ENCODE data around the gene TOMM70. TPM values are rescaled to one million over a fixed set of nuclear protein-coding genes. Genes with fewer than 3 reads are reported as not detected.

The TOMM70 gene
- total and polyA plus RNA-seq, 2 of the 4 experiments (the other 2 are of a cell fraction) = 24.6 to 35.1 TPM

- H4K8ac ChIP-seq (ENCODE audit: low read depth in 2 of 2, low read length in 2 of 2) = no peak overlapping the region
- no peak overlapping the region for H2BK15ac ChIP-seq (ENCODE audit: low read depth, low read length)
- no TSS peak for BruUV-seq (replicated peaks)
- H3K9ac ChIP-seq (ENCODE audit: low read depth, low read length) = no peak overlapping the region
- no peak overlapping the region for H3K18ac ChIP-seq (ENCODE audit: low read depth, low read length)
- H3K4me1 ChIP-seq (ENCODE audit: control insufficient read depth, insufficient read depth, low read length) = peaks cover 3% of the 10 kb centered on the region
- no peak overlapping the region for H2BK20ac ChIP-seq (ENCODE audit: low read depth, low read length)
- no peak overlapping the region for H2AK5ac ChIP-seq (ENCODE audit: low read depth, low read length)
- in situ Hi-C loops (cut with MboI; ENCODE audit: low sequenced_read_pairs) (no loop called here), intact Hi-C loops (cut with micrococcal nuclease) (no loop called here), dilution Hi-C loops (cut with HindIII; ENCODE audit: low sequenced_read_pairs, unreplicated experiment) (no loop called here)
- no peaks in the 10 kb centered on the region for H3K27me3 ChIP-seq (ENCODE audit: control insufficient read depth, insufficient read depth, low read length)
- no peaks in the 10 kb centered on the region for H3K9me3 ChIP-seq (ENCODE audit: control insufficient read depth, insufficient read depth, low read length)
- no peak overlapping the region for H3K56ac ChIP-seq (ENCODE audit: extremely low read depth, insufficient read depth, low read length)
- CTCF ChIA-PET = interaction anchor here (1.4 kb wide), 1 partner anchor 47 kb away, joined by 3 read pairs; no protein-coding TSS in a partner anchor
- no peak for TF ChIP-seq SMC3 (IDR thresholded peaks at IDR 0.05; ENCODE audit: low read depth, low read length)
- TF ChIP-seq RAD21 (IDR thresholded peaks at IDR 0.05; ENCODE audit: low read length) = no peak
- no peak for TF ChIP-seq RCOR1 (IDR thresholded peaks at IDR 0.05; ENCODE audit: insufficient replicate concordance, low read length)
- no peak for TF ChIP-seq POLR2A (IDR thresholded peaks at IDR 0.05; ENCODE audit: low read depth, low read length)
- TF ChIP-seq USF2 (IDR thresholded peaks at IDR 0.05; ENCODE audit: low read depth, low read length) = no peak
- TF ChIP-seq RFX5 (IDR thresholded peaks at IDR 0.05; ENCODE audit: low read depth, low read length) = no peak
- no peak for TF ChIP-seq CHD1 (IDR thresholded peaks at IDR 0.05; ENCODE audit: low read depth, low read length)
- TF ChIP-seq CTCF (conservative IDR thresholded peaks at IDR 0.05; ENCODE audit: low read depth, low read length) = no peak
- TF ChIP-seq FOS (IDR thresholded peaks at IDR 0.05; ENCODE audit: low read depth, low read length) = no peak
- no peak for TF ChIP-seq MXI1 (IDR thresholded peaks at IDR 0.05; ENCODE audit: borderline replicate concordance, low read depth, low read length)
- no peak for TF ChIP-seq MAZ (IDR thresholded peaks at IDR 0.05; ENCODE audit: borderline replicate concordance, low read depth, low read length)
- no peak for TF ChIP-seq CEBPB (IDR thresholded peaks at IDR 0.05; ENCODE audit: low read depth, low read length)
- TF ChIP-seq BHLHE40 (IDR thresholded peaks at IDR 0.05; ENCODE audit: low read depth, low read length) = no peak
- H4K20me1 ChIP-seq (ENCODE audit: insufficient read depth, low read length) = no peaks in the 10 kb centered on the region
- WGBS, 2 experiments (ENCODE audit: extremely low coverage in 2 of 2, insufficient read length in 1 of 2) = no CpG with 5 or more reads among the region's 5 CpGs
- peaks cover 17 to 20% of the 10 kb centered on the region in 2 experiments for H3K79me1 ChIP-seq (ENCODE audit: low read depth in 1 of 2, low read length in 2 of 2)
- H3K4ac ChIP-seq (ENCODE audit: low read depth, low read length) = no peak overlapping the region
- H4K91ac ChIP-seq (ENCODE audit: insufficient read depth, low read depth, low read length) = no peak overlapping the region
- ATAC-seq (ENCODE audit: low read depth) = no peak
- H3K27ac ChIP-seq (ENCODE audit: insufficient read depth, low read length) = no peak overlapping the region
- no peak overlapping the region for H2BK120ac ChIP-seq (ENCODE audit: low read depth, low read length)
- H2AK9ac ChIP-seq (replicated peaks; ENCODE audit: low read depth, low read length, poor library complexity) = no peak overlapping the region
- no peak overlapping the region for H4K5ac ChIP-seq (ENCODE audit: low read depth, low read length)
- H3K4me3 ChIP-seq (ENCODE audit: insufficient read depth, low read depth, low read length) = no peak overlapping the region
- H3K9me1 ChIP-seq (ENCODE audit: insufficient read depth, low read length) = peaks cover 5% of the 10 kb centered on the region; the same call in 1 of the 2 replicates
- H3K4me2 ChIP-seq (ENCODE audit: low read depth, low read length) = no peak overlapping the region
- POLR2A ChIA-PET (ENCODE audit: unreplicated experiment) = no interaction called here
- DNase-seq = no peak
- H2AFZ ChIP-seq (replicated peaks; ENCODE audit: low read length, poor library complexity) = no peak overlapping the region
- no peak overlapping the region for H3K14ac ChIP-seq (replicated peaks; ENCODE audit: low read depth, low read length)
- H3K23ac ChIP-seq (ENCODE audit: low read depth, low read length) = no peak overlapping the region
- no peak overlapping the region for H2BK5ac ChIP-seq (ENCODE audit: low read depth, low read length, poor library complexity, severe bottlenecking)
- peaks cover 21% of the 10 kb centered on the region for H3K36me3 ChIP-seq (ENCODE audit: control insufficient read depth, insufficient read depth, low read length)
Measured at GRCh38 chr3:100339786-100340185, 61.1 kb downstream of the TOMM70 start.

Measured in IMR-90 (cell line).